A673 (cell line): Measurements from ENCODE around the gene JARID2. TPM values are rescaled to one million over a fixed set of nuclear protein-coding genes. Genes with fewer than 3 reads are reported as not detected.

ENCODE experiments used
- BruUV-seq: library from RNA; stranded (reverse); fragments of 400-500 nt; replicated peaks from 2 replicates; lab custom pipeline; 2021; lab: Mats Ljungman, UMichigan
- CTCF ChIA-PET: fragments of 300-600 bp; sonication (Branson Sonifier 250); formaldehyde crosslinking; loops from one replicate; lab custom pipeline; 2022; ENCODE audit warnings: antibody characterized with exemption; lab: Charles Lee
- POLR2A ChIA-PET: fragments of 300-600 bp; sonication (Branson Sonifier 250); formaldehyde crosslinking; loops from one replicate; lab custom pipeline; 2022; ENCODE audit warnings: antibody characterized with exemption; ENCODE audit not compliant: low non-redundant PET; lab: Charles Lee
- DNase-seq: peaks from one replicate; pipeline ENCODE4 v3.0.0-alpha.2; 2015; ENCODE audit warnings: low spot score
- H3K27ac ChIP-seq: fragments of 200-600 bp; sonication (generic); 2 replicates; pipeline ENCODE4 v1.5.1; 2016; ENCODE audit warnings: mixed run types, low read depth, mild to moderate bottlenecking, mixed read lengths, antibody characterized with exemption, low read length; ENCODE audit not compliant: poor library complexity, severe bottlenecking
- H3K27me3 ChIP-seq: fragments of 200-600 bp; sonication (generic); replicated peaks from 2 replicates; pipeline ENCODE4 v1.6.1; 2017; ENCODE audit warnings: mixed run types, low read depth, mild to moderate bottlenecking, mixed read lengths, antibody characterized with exemption, low read length; ENCODE audit not compliant: insufficient read depth, poor library complexity
- H3K36me3 ChIP-seq: fragments of 200-600 bp; sonication (generic); 2 replicates; pipeline ENCODE4 v1.6.1; 2016; ENCODE audit warnings: mixed run types, mild to moderate bottlenecking, mixed read lengths, antibody characterized with exemption, low read length; ENCODE audit not compliant: insufficient read depth, poor library complexity, severe bottlenecking
- H3K4me1 ChIP-seq: fragments of 200-600 bp; sonication (generic); 2 replicates; pipeline ENCODE4 v1.6.1; 2017; ENCODE audit warnings: mixed run types, mild to moderate bottlenecking, mixed read lengths, antibody characterized with exemption, low read length; ENCODE audit not compliant: insufficient read depth, poor library complexity, severe bottlenecking
- H3K4me3 ChIP-seq: fragments of 200-600 bp; sonication (generic); 2 replicates; pipeline ENCODE4 v1.5.1; 2016; ENCODE audit warnings: low read depth, mixed run types, mild to moderate bottlenecking, mixed read lengths, low read length; ENCODE audit not compliant: poor library complexity, severe bottlenecking
- H3K9me3 ChIP-seq: fragments of 200-600 bp; sonication (generic); 2 replicates; pipeline ENCODE4 v1.6.1; 2016; ENCODE audit warnings: mixed run types, low read depth, mild to moderate bottlenecking, mixed read lengths, antibody characterized with exemption, low read length; ENCODE audit not compliant: poor library complexity, severe bottlenecking
- EZH2 ChIP-seq: fragments of 200-600 bp; sonication (generic); IDR thresholded peaks from 2 replicates; pipeline ENCODE4 v1.6.1; 2017; ENCODE audit warnings: borderline replicate concordance, low read depth, mild to moderate bottlenecking, mixed read lengths, antibody characterized with exemption, low read length; ENCODE audit not compliant: poor library complexity, severe bottlenecking
- intact Hi-C: fragments of 100-400 bp; cut with micrococcal nuclease; formaldehyde crosslinking; loops from one replicate; pipeline ENCODE4 v1.10.0; 2022; ENCODE audit not compliant: unreplicated experiment
- total RNA-seq: library from RNA; stranded (reverse); gene quantifications from 2 replicates; pipeline ENCODE4 v1.2.3, GENCODE V29; 2021
- TF ChIP-seq, protein P1 (sequence below): fragments of 300-800, 200-600 bp; sonication (generic); conservative IDR thresholded peaks from 2 replicates; pipeline ENCODE4 v1.5.1; 2017; ENCODE audit warnings: low read depth, mild to moderate bottlenecking, antibody characterized with exemption, low read length, moderate library complexity, mixed read lengths

The JARID2 gene
- total RNA-seq, 1 experiment from 2014 or later: 29.4 TPM

DNA sequence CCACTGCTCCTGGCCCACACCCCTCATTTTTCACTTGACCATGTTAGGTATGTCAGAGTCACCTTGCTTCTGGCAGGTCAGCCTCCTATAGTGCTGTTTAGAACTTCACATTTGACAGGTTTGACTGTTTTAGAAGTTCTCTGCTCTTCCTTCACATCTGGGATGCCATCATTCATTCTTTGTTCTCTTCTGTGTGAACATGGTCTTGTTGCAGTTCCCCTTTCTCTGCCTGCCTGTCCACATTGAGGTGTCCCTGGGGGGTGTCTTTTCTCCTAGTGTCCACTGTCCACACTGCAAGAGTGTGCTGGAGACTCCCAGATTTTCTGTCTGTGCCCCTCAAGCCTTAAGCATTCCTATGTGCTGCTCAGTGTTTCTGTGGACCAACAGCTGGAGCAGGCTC, 89.5 kb downstream of the JARID2 start:
- DNase-seq: no peak
- ChIA-PET CTCF (no interaction called here), POLR2A (no interaction called here)
- intact Hi-C loops: no loop called here
- no peak overlapping the region for H3K27ac ChIP-seq
- TF ChIP-seq, protein P1, sequence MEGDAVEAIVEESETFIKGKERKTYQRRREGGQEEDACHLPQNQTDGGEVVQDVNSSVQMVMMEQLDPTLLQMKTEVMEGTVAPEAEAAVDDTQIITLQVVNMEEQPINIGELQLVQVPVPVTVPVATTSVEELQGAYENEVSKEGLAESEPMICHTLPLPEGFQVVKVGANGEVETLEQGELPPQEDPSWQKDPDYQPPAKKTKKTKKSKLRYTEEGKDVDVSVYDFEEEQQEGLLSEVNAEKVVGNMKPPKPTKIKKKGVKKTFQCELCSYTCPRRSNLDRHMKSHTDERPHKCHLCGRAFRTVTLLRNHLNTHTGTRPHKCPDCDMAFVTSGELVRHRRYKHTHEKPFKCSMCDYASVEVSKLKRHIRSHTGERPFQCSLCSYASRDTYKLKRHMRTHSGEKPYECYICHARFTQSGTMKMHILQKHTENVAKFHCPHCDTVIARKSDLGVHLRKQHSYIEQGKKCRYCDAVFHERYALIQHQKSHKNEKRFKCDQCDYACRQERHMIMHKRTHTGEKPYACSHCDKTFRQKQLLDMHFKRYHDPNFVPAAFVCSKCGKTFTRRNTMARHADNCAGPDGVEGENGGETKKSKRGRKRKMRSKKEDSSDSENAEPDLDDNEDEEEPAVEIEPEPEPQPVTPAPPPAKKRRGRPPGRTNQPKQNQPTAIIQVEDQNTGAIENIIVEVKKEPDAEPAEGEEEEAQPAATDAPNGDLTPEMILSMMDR: no peak
- TF ChIP-seq EZH2: no peak
- no peaks in the 10 kb centered on the region for H3K36me3 ChIP-seq
- no peaks in the 10 kb centered on the region for H3K27me3 ChIP-seq
- no TSS peak for BruUV-seq
- H3K4me3 ChIP-seq: no peak overlapping the region
- H3K4me1 ChIP-seq: peaks cover 19% of the 10 kb centered on the region
- no peaks in the 10 kb centered on the region for H3K9me3 ChIP-seq

DNA sequence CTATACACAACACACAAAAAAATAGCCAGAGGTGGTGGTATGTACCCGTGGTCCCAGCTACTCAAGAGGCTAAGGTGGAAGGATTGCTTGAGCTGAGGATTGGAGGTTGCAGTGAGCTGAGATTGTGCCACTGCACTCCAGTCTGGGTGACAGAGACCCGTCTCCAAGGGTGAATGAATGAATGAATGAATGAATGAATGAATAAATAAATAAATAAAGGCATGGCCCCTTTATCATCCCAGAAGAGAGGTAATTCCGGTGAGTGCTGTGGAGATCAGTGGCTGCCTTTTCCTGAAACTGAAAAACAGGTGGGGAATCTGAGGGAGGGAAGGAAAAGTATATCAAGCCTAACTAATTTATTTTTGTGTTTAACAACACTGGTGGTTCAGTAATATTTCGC, 90.0 kb downstream of the JARID2 start:
- no TSS peak for BruUV-seq
- CTCF ChIA-PET: interaction anchor here (0.7 kb wide), 1 partner anchor 31 kb away, joined by 7 read pairs; no protein-coding TSS in a partner anchor
- Histone ChIP-seq H3K27me3 (no peaks in the 10 kb centered on the region), H3K4me1 (peaks cover 19% of the 10 kb centered on the region), H3K36me3 (no peaks in the 10 kb centered on the region), H3K9me3 (no peaks in the 10 kb centered on the region), H3K27ac (no peak overlapping the region), H3K4me3 (no peak overlapping the region)
- no peak for DNase-seq
- TF ChIP-seq, protein P1: no peak
- TF ChIP-seq EZH2: no peak
- intact Hi-C loops: no loop called here
- POLR2A ChIA-PET: no interaction called here

DNA sequence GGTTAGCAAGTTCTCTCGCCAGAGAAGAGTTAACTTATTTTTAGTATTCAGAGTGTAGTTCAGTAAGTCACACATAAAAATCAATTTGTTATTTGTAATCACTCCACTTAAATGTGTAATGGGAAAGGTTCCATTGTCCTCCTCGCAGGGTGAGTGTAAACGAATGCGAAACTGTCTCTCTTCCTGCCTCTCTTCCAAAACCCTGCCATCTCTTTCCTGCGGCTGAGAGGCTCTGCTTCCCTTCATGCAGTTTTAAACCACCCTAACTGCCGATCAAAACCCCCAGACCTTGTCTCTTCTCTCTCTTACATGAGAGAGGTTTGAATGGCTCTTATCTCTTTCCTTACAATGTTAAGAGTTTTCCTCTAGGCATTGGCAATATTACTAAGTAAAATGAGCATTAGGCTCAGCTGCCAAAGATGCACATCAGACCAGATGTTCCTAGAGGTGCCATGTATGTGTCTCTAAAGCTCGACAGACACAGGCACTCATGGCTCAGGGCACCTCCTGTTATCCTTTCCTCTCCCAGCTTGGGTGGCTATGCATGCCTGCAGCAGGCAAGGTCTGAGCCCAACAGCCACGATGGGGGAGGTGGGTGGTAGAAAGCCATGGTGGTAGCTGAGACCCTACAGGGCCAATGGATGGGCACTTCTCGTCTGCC, 91.2 kb downstream of the JARID2 start:
- no peaks in the 10 kb centered on the region for H3K27me3 ChIP-seq
- intact Hi-C loops: no loop called here
- H3K27ac ChIP-seq: no peak overlapping the region
- peaks cover 22% of the 10 kb centered on the region for H3K4me1 ChIP-seq
- no TSS peak for BruUV-seq
- H3K9me3 ChIP-seq: no peaks in the 10 kb centered on the region
- POLR2A ChIA-PET: no interaction called here
- CTCF ChIA-PET: no interaction called here
- no peak for DNase-seq
- H3K4me3 ChIP-seq: no peak overlapping the region
- H3K36me3 ChIP-seq: no peaks in the 10 kb centered on the region
- TF ChIP-seq EZH2: no peak
- TF ChIP-seq, protein P1: no peak
